HG02571 (cell line): Measurements from ENCODE around the gene RNF227.
"Not testable (repeated sequence)": the region's sequence is repeated elsewhere in the genome, so short reads cannot be mapped to it uniquely, and the experiment has no call there.

ENCODE experiments used
- ATAC-seq: cut with Tn5 transposase; IDR thresholded peaks from one replicate; pipeline ENCODE4 v1.9.1; 2021; ENCODE audit warnings: mild to moderate bottlenecking, moderate library complexity; ENCODE audit not compliant: unreplicated experiment

RNF227 gene

DNA sequence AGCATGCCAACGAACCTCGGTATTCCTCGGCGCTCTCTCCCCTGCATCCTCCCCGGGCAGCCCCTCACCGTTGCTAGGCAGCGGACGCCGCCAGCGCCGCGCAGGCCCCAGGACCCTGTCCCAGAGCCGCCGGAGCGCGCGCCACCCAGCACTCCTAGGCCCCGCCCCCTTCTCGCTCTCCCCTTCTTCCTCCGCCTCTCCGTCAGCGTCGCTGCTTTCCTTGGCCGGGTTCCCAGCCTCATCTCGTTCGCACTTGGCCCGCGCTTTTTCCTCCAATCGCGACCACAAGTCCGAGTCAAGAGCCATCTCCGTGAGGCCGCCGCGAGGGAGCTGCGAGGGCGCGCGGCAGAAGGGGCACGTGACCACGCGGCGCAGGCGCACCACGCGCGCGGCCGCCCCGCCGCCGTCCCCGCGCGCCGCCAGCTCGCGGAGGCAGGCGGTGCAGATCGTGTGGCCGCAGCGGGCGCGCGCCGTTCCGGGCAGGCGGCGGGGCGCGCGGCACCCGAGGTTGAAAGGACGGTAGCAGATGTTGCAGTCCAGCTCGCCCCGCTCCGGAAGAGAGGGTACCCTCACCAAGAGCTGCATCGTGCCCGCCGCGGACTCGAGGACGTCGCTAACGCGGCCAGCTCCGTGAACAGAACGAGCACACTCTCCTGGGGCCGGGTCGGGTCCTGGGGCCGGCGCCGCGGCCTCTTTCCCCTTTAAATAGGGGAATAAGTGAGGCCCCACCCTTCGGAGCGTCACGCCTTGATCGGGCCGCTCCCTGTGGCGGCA, at the start of gene RNF227:
RNF227 (minus strand) TSS at position 679 of the 774 bp plus-strand sequence; CDS start at position 585, 94 bp downstream.
- peak; percentile 68 for ATAC-seq

GRCh38 chr17:7961421-7961820, 45.3 kb upstream of the RNF227 start:
- no peak for ATAC-seq

DNA sequence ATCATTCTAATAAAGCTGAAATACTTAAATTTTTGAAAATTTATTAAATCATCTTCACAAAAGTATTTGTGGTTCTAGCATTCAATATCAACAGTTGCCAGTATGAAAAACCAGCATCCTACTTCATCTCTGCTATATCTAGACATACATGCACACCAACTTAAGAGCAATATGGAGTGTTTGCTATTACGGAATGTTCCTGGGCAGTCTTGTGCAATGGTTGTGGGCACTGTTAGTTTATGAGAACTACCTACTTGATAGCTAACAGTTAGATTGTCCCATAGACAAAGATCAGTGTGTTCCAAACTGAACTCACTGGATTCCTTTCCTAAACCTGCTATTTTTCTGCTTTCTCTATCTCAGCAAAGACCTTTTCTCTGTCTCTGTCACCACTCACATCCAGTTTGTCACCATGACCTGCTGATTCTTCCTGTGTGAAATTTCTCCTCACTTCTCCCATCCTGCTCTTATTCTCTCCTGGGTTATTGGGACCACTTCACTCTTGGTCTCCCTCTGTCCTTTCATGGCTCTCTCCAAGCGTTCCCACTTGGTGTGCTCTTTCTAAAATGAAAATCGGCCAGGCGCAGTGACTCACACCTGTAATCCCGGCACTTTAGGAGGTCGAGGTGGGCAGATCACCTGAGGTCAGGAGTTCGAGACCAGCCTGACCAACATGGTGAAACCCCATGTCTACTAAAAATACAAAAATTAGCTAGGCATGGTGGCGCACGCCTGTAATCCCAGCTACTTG, 43.6 kb upstream of the RNF227 start:
- ATAC-seq: no peak

DNA sequence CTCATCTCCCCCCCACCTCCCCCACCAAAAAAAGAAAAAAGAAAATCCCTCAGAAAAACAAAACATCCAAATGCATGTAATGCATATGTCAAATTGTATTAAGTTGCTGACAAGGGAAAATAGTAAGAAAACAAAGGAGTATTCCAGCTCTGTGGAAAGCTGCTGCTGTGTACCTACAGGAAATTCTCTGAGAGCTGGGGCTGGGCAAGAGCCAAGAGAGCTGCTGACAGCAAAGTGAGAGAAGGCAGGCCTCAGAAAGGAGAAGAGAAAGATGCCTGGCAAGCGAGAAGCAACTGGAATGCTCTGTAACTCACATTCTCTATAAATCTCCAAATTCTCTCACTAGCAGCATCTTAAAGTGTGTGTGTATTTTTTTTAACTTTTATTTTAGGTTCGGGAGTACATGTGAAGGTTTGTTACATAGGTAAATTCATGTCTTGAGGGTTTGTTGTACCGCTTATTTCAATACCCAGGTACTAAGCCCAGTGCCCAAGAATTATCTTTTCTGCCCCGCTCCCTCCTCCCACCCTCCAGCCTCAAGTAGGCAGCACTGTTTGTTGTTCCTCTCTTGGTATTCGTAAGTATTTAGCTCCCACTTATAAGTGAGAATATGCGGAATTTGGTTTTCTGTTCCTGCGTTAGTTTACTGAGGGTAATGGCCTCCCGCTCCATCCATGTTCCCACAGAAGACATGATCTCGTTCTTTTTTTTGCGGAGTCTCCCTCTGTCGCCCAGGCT, 40.3 kb upstream of the RNF227 start:
- ATAC-seq: no peak

GRCh38 chr17:7955414-7956227, 39.5 kb upstream of the RNF227 start:
- ATAC-seq: no peak

GRCh38 chr17:7953266-7953665, 37.2 kb upstream of the RNF227 start:
- ATAC-seq: not testable (repeated sequence)

DNA sequence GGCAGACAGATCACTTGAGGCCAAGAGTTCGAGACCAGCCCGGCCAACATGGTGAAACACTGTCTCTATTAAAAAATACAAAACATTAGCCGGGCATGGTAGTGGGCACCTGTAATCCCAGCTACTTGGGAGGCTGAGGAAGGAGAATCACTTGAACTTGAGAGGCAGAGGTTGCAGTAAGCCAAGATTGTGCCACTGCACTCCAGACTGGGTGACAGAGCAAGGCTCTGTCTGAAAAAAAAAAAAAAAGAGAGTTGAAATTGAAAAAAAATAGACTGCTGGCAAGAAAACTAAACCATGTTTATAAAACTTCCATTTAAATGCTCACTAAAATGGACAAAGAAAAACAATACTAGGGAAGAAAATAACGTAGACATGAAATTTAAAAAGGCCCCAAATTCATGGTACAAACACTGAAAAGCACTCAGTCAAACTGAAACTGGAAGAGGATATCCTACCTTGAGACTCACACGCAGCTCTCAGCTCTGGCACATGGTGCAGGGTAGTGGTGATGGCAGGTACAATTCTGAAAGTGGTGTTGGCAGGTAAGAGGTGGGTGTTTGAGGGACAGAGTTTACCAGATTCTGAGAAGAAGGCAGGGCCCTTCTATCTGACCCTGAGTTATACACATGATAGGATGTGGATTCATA, 35.2 kb upstream of the RNF227 start:
- ATAC-seq: peak; percentile 59

- no peak for ATAC-seq
These were observed 34.5 kb upstream of the RNF227 start for GRCh38 chr17:7950578-7950977.

DNA sequence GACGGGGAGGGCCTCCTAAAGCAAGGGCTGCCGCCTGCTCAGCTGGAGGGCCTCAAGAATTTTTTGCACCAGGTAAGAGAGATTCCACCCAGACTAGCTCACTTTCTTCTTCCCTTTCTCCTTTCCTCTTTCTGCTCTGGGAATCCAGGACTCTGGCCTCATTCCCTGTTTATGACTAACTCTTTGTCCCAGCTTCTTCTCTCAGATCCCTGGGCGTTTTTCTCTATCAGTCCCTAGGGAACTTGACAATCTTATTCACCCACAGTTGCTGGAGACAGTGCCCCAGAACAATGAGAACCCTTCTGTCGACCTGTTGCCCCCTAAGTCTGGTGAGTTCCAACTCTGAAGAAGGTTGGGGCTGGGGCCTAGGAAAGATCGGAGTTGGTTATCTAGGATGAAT, 31.6 kb upstream of the RNF227 start:
- ATAC-seq: no peak

DNA sequence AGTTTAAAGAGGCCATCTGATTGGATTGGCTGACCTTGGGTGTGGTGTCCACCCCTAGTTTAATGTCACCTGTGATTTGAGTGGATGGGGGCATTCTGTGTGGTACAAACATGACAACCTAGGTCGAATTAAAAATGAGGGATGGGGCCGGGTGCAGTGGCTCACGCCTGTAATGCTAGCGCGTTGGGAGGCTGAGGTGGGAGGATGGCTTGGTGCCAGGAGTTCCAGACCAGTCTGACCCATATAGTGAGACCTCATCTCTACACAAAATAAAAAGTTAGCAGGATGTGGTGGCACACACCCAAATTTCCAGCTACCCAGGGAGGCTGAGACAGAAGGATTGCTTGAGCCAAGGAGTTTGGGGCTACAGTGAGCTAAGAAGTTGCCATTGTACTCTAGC, 30.4 kb upstream of the RNF227 start:
- ATAC-seq: no peak

- ATAC-seq: no peak
These were observed 29.6 kb upstream of the RNF227 start for GRCh38 chr17:7945651-7946050.

DNA sequence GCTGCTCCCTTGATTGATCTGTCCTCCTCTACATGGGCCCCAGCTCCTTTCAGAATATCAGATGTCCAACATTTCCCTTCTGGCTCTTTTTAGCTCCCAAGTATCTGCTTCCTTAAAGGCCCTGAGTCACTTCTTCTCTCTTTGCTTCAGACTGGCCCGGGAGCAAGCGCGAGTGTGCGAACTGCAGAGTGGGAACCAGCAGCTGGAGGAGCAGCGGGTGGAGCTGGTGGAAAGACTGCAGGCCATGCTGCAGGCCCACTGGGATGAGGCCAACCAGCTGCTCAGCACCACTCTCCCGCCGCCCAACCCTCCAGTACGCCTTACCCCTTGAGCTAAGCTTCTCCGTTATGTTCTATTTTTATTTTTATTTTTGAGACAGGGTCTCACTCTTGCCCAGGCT, 28.2 kb upstream of the RNF227 start:
- no peak for ATAC-seq

- ATAC-seq: no peak
These were observed 27.2 kb upstream of the RNF227 start for GRCh38 chr17:7943291-7943690.

GRCh38 chr17:7940743-7941142, 24.7 kb upstream of the RNF227 start:
- no peak for ATAC-seq

GRCh38 chr17:7940034-7940433, 23.9 kb upstream of the RNF227 start:
- ATAC-seq: no peak

DNA sequence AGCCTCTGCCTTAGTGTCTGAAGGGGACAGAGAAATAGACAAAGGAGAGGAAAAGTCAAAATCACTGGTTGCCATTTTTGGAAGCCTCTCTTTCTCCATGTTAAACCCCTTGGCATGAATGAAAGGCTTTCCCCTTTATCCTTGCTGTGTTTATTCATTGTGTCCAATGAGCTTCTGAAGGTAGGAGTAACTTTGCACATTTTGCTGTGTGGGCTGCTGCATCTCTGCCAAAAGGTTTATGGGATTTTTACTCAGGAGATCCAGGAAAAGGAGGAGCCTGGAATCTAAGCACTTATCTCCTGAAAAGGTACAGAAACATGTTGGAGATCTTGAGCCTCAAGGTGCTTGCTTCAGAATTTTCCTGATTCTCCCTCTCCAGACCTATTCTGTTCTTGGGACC, 19.8 kb upstream of the RNF227 start:
- ATAC-seq: no peak

- ATAC-seq: no peak
These were observed 16.9 kb upstream of the RNF227 start for GRCh38 chr17:7932949-7933348.

GRCh38 chr17:7932483-7932891, 16.4 kb upstream of the RNF227 start:
- peak; percentile 8 for ATAC-seq

DNA sequence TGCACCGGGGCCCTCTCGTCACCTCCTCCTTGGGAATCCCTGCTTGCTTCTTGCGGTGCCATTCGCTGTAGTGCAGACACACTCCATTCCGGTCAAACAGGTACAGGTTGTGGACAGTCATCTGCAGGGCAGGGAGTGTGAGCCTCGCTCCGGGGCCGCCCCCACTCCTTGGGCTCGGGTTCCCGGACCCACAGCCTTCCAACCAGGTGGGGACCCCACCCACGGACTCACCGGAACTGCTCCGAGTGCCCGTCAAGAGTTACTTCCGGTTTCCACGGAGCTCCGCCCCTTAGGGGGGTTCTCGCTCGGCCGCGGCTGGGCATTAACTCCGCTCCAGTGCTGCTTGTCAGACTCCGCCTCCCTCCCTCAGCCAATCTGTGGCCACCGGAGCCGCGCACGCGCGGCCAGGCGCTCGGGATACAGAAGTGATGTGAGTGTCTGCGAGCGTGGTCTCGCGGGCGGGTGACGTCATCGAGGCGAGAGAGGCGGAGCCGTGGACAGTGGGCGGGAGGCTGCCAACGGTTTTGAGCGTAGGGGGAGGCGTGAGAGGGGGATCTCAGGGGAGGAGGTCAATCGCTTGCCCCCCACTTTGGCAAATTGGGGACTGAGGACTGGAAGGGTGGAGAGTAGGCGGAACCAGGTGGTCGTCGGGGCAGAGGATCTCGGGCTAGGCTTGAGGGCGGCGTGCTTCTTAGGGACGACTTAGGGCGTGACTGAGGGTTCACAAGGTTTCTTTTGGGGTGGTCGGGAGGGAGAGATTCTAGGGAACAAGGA, 15.8 kb upstream of the RNF227 start, which contains the start of the genes CNTROB and TRAPPC1:
CNTROB (plus strand) TSS at position 498 of the 774 bp plus-strand sequence. CDS start 874 bp downstream, outside the sequence.
TRAPPC1 (minus strand) TSS at position 238 of the 774 bp plus-strand sequence; CDS start at position 121, 117 bp downstream.
- peak; percentile 86 for ATAC-seq
